Fibroblast of skin of left quadriceps (primary cell): ENCODE data around the gene FAM234B.

ENCODE experiments used
- DNase-seq, 2 experiments: peaks; one replicate each; pipeline ENCODE4 v3.0.0-alpha.2; 2013; ENCODE audit warnings: low read depth in 2 of 2

The FAM234B gene

GRCh38 chr12:13044002-13044905 lies at the start of gene FAM234B:
TSS of gene FAM234B (plus strand) at chr12:13044381. CDS start at chr12:13044404, 23 bp downstream.
- no peak for DNase-seq

- no peak for DNase-seq
These were observed 49.1 kb upstream of the FAM234B start for GRCh38 chr12:12995088-12995487.

GRCh38 chr12:12996209-12996608 lies 48.0 kb upstream of the FAM234B start:
- no peak for DNase-seq

GRCh38 chr12:12997156-12997555 lies 47.0 kb upstream of the FAM234B start:
- DNase-seq: no peak

GRCh38 chr12:12997734-12998133 lies 46.4 kb upstream of the FAM234B start:
- no peak for DNase-seq

- no peak for DNase-seq
These were observed 45.9 kb upstream of the FAM234B start for GRCh38 chr12:12998248-12998647.

- DNase-seq: no peak
These were observed 44.8 kb upstream of the FAM234B start for GRCh38 chr12:12999271-12999958.

- peak; percentile 73 to 78 for DNase-seq
These were observed 44.1 kb upstream of the FAM234B start, which contains the start of gene HEBP1 for GRCh38 chr12:12999959-13000615. TSS of gene HEBP1 (minus strand) at chr12:13000265. CDS start at chr12:13000114, 151 bp downstream.

GRCh38 chr12:13000616-13000924 lies 43.6 kb upstream of the FAM234B start:
- no peak for DNase-seq

- DNase-seq: no peak
These were observed 43.0 kb upstream of the FAM234B start for GRCh38 chr12:13000925-13001774.

GRCh38 chr12:13001775-13002040 lies 42.5 kb upstream of the FAM234B start:
- no peak for DNase-seq

GRCh38 chr12:13002301-13003097 lies 41.7 kb upstream of the FAM234B start:
- DNase-seq: no peak

- no peak for DNase-seq
These were observed 39.8 kb upstream of the FAM234B start for GRCh38 chr12:13004361-13004760.

GRCh38 chr12:13004986-13005385 lies 39.2 kb upstream of the FAM234B start:
- DNase-seq: no peak

GRCh38 chr12:13005649-13006048 lies 38.5 kb upstream of the FAM234B start:
- DNase-seq: no peak

- no peak for DNase-seq
These were observed 36.5 kb upstream of the FAM234B start for GRCh38 chr12:13007496-13008233.

GRCh38 chr12:13008741-13009380 lies 35.3 kb upstream of the FAM234B start:
- DNase-seq: peak in 1 of 2 experiments; percentile 24

GRCh38 chr12:13011098-13011497 lies 33.1 kb upstream of the FAM234B start:
- DNase-seq: no peak

- no peak for DNase-seq
These were observed 21.3 kb upstream of the FAM234B start for GRCh38 chr12:13022851-13023271.
